GM21515 (cell line): ENCODE measurements around the gene BCL10.

Experiments used
- ATAC-seq: cut with Tn5 transposase; IDR thresholded peaks from one replicate; pipeline ENCODE4 v1.9.1; 2021; ENCODE audit not compliant: unreplicated experiment

Gene BCL10

GRCh38 chr1:85276215-85276977 is at the start of gene BCL10:
BCL10 (minus strand) TSS chr1:85276632; CDS start chr1:85276352, 280 bp downstream.
- peak; percentile 98 for ATAC-seq

- ATAC-seq, result no peak
Observed at GRCh38 chr1:85325920-85326319, 49.5 kb upstream of the BCL10 start.

- no peak for ATAC-seq
Observed at GRCh38 chr1:85323770-85324169, 47.3 kb upstream of the BCL10 start.

GRCh38 chr1:85322655-85323054 is 46.2 kb upstream of the BCL10 start:
- ATAC-seq, result no peak

- no peak for ATAC-seq
Observed at GRCh38 chr1:85321237-85321964, 45.0 kb upstream of the BCL10 start.

GRCh38 chr1:85320371-85321131 is 44.1 kb upstream of the BCL10 start:
- no peak for ATAC-seq

- ATAC-seq, result no peak
Observed at GRCh38 chr1:85319931-85320330, 43.5 kb upstream of the BCL10 start.

GRCh38 chr1:85319491-85319890 is 43.1 kb upstream of the BCL10 start:
- no peak for ATAC-seq

GRCh38 chr1:85318217-85318616 is 41.8 kb upstream of the BCL10 start:
- ATAC-seq, result no peak

- no peak for ATAC-seq
Observed at GRCh38 chr1:85317560-85317959, 41.1 kb upstream of the BCL10 start.

- no peak for ATAC-seq
Observed at GRCh38 chr1:85316321-85316720, 39.9 kb upstream of the BCL10 start.

- ATAC-seq, result no peak
Observed at GRCh38 chr1:85315789-85316188, 39.4 kb upstream of the BCL10 start.

- no peak for ATAC-seq
Observed at GRCh38 chr1:85314726-85315125, 38.3 kb upstream of the BCL10 start.

GRCh38 chr1:85313888-85314696 is 37.7 kb upstream of the BCL10 start:
- no peak for ATAC-seq

- no peak for ATAC-seq
Observed at GRCh38 chr1:85311818-85312217, 35.4 kb upstream of the BCL10 start.

- ATAC-seq, result no peak
Observed at GRCh38 chr1:85308833-85309350, 32.5 kb upstream of the BCL10 start.

GRCh38 chr1:85307987-85308832 is 31.8 kb upstream of the BCL10 start:
- peak; percentile 95 for ATAC-seq

- ATAC-seq, result no peak
Observed at GRCh38 chr1:85306236-85306635, 29.8 kb upstream of the BCL10 start.

GRCh38 chr1:85303440-85304162 is 27.2 kb upstream of the BCL10 start:
- no peak for ATAC-seq
